H9 (cell line): ENCODE measurements around the gene TIPRL. TPM values are rescaled to one million over a fixed set of nuclear protein-coding genes. Genes with fewer than 3 reads are reported as not detected.

Source experiments
- DNase-seq: peaks from one replicate; pipeline ENCODE4 v3.0.0-alpha.2; 2017
- H2AFZ ChIP-seq: one replicate; pipeline ENCODE4 v1.6.1; 2013; ENCODE audit warnings: mild to moderate bottlenecking, low read length, control low read depth, moderate library complexity
- H2AK5ac ChIP-seq: 2 replicates; pipeline ENCODE4 v1.6.1; 2013; ENCODE audit warnings: low read length, control low read depth, mixed read lengths; ENCODE audit not compliant: insufficient read length
- H2BK120ac ChIP-seq: one replicate; pipeline ENCODE4 v1.6.1; 2013; ENCODE audit warnings: low read depth, mild to moderate bottlenecking, low read length, control low read depth, inconsistent platforms; ENCODE audit not compliant: poor library complexity, severe bottlenecking
- H2BK12ac ChIP-seq: 2 replicates; pipeline ENCODE4 v1.6.1; 2013; ENCODE audit warnings: low read length, control low read depth, mixed read lengths, low read depth; ENCODE audit not compliant: insufficient read length
- H2BK15ac ChIP-seq: 2 replicates; pipeline ENCODE4 v1.6.1; 2013; ENCODE audit warnings: low read depth, low read length, control low read depth
- H2BK20ac ChIP-seq: one replicate; pipeline ENCODE4 v1.6.1; 2013; ENCODE audit warnings: low read depth, mild to moderate bottlenecking, low read length, control low read depth, inconsistent platforms; ENCODE audit not compliant: poor library complexity, severe bottlenecking
- H2BK5ac ChIP-seq: 2 replicates; pipeline ENCODE4 v1.6.1; 2013; ENCODE audit warnings: low read length, control low read depth, mixed read lengths; ENCODE audit not compliant: insufficient read length
- H3K14ac ChIP-seq: 2 replicates; pipeline ENCODE4 v1.6.1; 2013; ENCODE audit warnings: low read length, control low read depth; ENCODE audit not compliant: insufficient read depth
- H3K18ac ChIP-seq: 2 replicates; pipeline ENCODE4 v1.6.1; 2013; ENCODE audit warnings: low read depth, mild to moderate bottlenecking, mixed read lengths, low read length, control low read depth; ENCODE audit not compliant: insufficient read length
- H3K23ac ChIP-seq: 2 replicates; pipeline ENCODE4 v1.6.1; 2013; ENCODE audit warnings: low read length, control low read depth, mixed read lengths, low read depth; ENCODE audit not compliant: insufficient read length
- H3K23me2 ChIP-seq: 2 replicates; pipeline ENCODE4 v1.6.1; 2013; ENCODE audit warnings: low read depth, mild to moderate bottlenecking, mixed read lengths, low read length, control low read depth; ENCODE audit not compliant: insufficient read length, poor library complexity, severe bottlenecking
- H3K27ac ChIP-seq: 2 replicates; pipeline ENCODE4 v1.5.1; 2013; ENCODE audit warnings: low read length, control low read depth, mixed read lengths, low read depth; ENCODE audit not compliant: insufficient read length
- H3K27me3 ChIP-seq: 2 replicates; pipeline ENCODE4 v1.6.1; 2013; ENCODE audit warnings: low read length, control low read depth, inconsistent platforms; ENCODE audit not compliant: insufficient read depth
- H3K4ac ChIP-seq: 2 replicates; pipeline ENCODE4 v1.6.1; 2013; ENCODE audit warnings: low read depth, mild to moderate bottlenecking, control low read depth, inconsistent platforms, low read length, moderate library complexity
- H3K4me1 ChIP-seq: 2 replicates; pipeline ENCODE4 v1.6.1; 2013; ENCODE audit warnings: low read length, control low read depth, inconsistent platforms; ENCODE audit not compliant: insufficient read depth
- H3K4me2 ChIP-seq: 2 replicates; pipeline ENCODE4 v1.6.1; 2013; ENCODE audit warnings: low read length, control low read depth, mixed read lengths; ENCODE audit not compliant: insufficient read length, insufficient read depth
- H3K56ac ChIP-seq: 2 replicates; pipeline ENCODE4 v1.6.1; 2013; ENCODE audit warnings: low read depth, mild to moderate bottlenecking, mixed read lengths, low read length, control low read depth; ENCODE audit not compliant: insufficient read length
- H3K79me1 ChIP-seq: 2 replicates; pipeline ENCODE4 v1.6.1; 2013; ENCODE audit warnings: low read depth, mild to moderate bottlenecking, moderate library complexity, low read length, control low read depth, inconsistent platforms; ENCODE audit not compliant: insufficient read depth, poor library complexity, severe bottlenecking
- H3K79me2 ChIP-seq: 2 replicates; pipeline ENCODE4 v1.6.1; 2013; ENCODE audit warnings: low read length, control low read depth, inconsistent platforms; ENCODE audit not compliant: insufficient read depth
- H3K9ac ChIP-seq: 2 replicates; pipeline ENCODE4 v1.6.1; 2013; ENCODE audit warnings: low read length, control low read depth, mixed read lengths; ENCODE audit not compliant: insufficient read length; ENCODE audit errors: extremely low read depth
- H3K9me3 ChIP-seq: one replicate; pipeline ENCODE4 v1.6.1; 2013; ENCODE audit warnings: low read depth, low read length, inconsistent platforms; ENCODE audit not compliant: control insufficient read depth
- H3T11ph ChIP-seq: one replicate; pipeline ENCODE4 v1.6.1; 2013; ENCODE audit warnings: mild to moderate bottlenecking, low read length, control low read depth, inconsistent platforms
- H4K20me1 ChIP-seq: one replicate; pipeline ENCODE4 v1.6.1; 2013; ENCODE audit not compliant: control insufficient read depth, insufficient read length, insufficient read depth
- H4K5ac ChIP-seq: 2 replicates; pipeline ENCODE4 v1.6.1; 2013; ENCODE audit warnings: low read depth, mild to moderate bottlenecking, mixed read lengths, low read length, control low read depth; ENCODE audit not compliant: insufficient read length
- H4K8ac ChIP-seq: replicated peaks from 2 replicates; pipeline ENCODE4 v1.6.1; 2013; ENCODE audit warnings: low read length, control low read depth, mixed read lengths, low read depth; ENCODE audit not compliant: insufficient read length
- H4K91ac ChIP-seq: 2 replicates; pipeline ENCODE4 v1.6.1; 2013; ENCODE audit warnings: low read depth, mild to moderate bottlenecking, moderate library complexity, mixed read lengths, low read length, control low read depth; ENCODE audit not compliant: insufficient read length
- H3K27ac Mint-ChIP-seq, 3 experiments: 2 replicates in 2 of 3; 3 replicates in 1 of 3; pipeline ENCODE4 v1.8.0; 2020 to 2021; ENCODE audit warnings: mixed read lengths in 3 of 3, mild to moderate bottlenecking in 1 of 3, moderate library complexity in 1 of 3
- H3K27me3 Mint-ChIP-seq: 2 replicates; pipeline ENCODE4 v1.8.0; 2021; ENCODE audit warnings: low read depth, mild to moderate bottlenecking, moderate library complexity, mixed read lengths
- H3K36me3 Mint-ChIP-seq, 3 experiments: 2 replicates in 2 of 3; 3 replicates in 1 of 3; pipeline ENCODE4 v1.8.0; 2020 to 2021; ENCODE audit warnings: low read depth in 3 of 3, mixed read lengths in 3 of 3; ENCODE audit not compliant: insufficient read depth in 1 of 3
- H3K4me1 Mint-ChIP-seq, 2 experiments: 2 replicates each; pipeline ENCODE4 v1.8.0; 2020; ENCODE audit warnings: mixed read lengths in 2 of 2
- H3K4me3 Mint-ChIP-seq, 2 experiments: 2 replicates in 1 of 2; 3 replicates in 1 of 2; pipeline ENCODE4 v1.8.0; 2020 to 2021; ENCODE audit warnings: mild to moderate bottlenecking in 2 of 2, mixed read lengths in 2 of 2, moderate library complexity in 1 of 2
- H3K9me3 Mint-ChIP-seq, 2 experiments: 2 replicates in 1 of 2; 3 replicates in 1 of 2; pipeline ENCODE4 v1.8.0; 2020; ENCODE audit warnings: mild to moderate bottlenecking in 2 of 2, mixed read lengths in 2 of 2, moderate library complexity in 1 of 2
- CTCF ChIP-seq: fragments of 200-600 bp; sonication (generic); conservative IDR thresholded peaks from 3 replicates; pipeline ENCODE4 v1.8.0; 2021; ENCODE audit warnings: antibody characterized with exemption, mild to moderate bottlenecking
- WGBS: extraction: QIAGEN DNeasy Blood & Tissue Kit; methylation state at CpG from one replicate; pipeline ENCODE4 v1.1.7; 2013; ENCODE audit warnings: missing lambda C conversion rate, low lambda C conversion rate, mixed read lengths; ENCODE audit not compliant: insufficient read length; ENCODE audit errors: extremely low coverage; 5-methylcytosine and 5-hydroxymethylcytosine counted together
- total RNA-seq: library from RNA; stranded (reverse); gene quantifications from 2 replicates; pipeline ENCODE4 v1.2.1, GENCODE V29; 2021

TIPRL gene
- total RNA-seq, 1 experiment from 2014 or later, result 24.4 TPM

GRCh38 chr1:168134132-168134531 is 44.6 kb upstream of the TIPRL start:
- H4K20me1 ChIP-seq, result no peaks in the 10 kb centered on the region
- no peak overlapping the region for H3K56ac ChIP-seq
- H3K27me3 ChIP-seq, result peaks cover 2% of the 10 kb centered on the region; the same call in 1 of the 2 replicates
- H4K8ac ChIP-seq, result no peak overlapping the region
- H3K79me2 ChIP-seq, result no peaks in the 10 kb centered on the region
- no peaks in the 10 kb centered on the region for H3K9me3 ChIP-seq
- no peak overlapping the region for H3K4me2 ChIP-seq
- DNase-seq, result no peak
- H2BK12ac ChIP-seq, result no peak overlapping the region
- no peak overlapping the region for H2BK20ac ChIP-seq
- no peak overlapping the region for H3T11ph ChIP-seq
- no peak overlapping the region for H4K91ac ChIP-seq
- Mint-ChIP-seq H3K4me1 (peaks cover 31 to 39% of the 10 kb centered on the region in 2 experiments), H3K36me3 (peaks cover 4 to 15% (median 7%) of the 10 kb centered on the region in 3 experiments; a peak in 5 of 7 replicates), H3K27ac (no peak overlapping the region), H3K4me3 (no peak overlapping the region), H3K9me3 (no peaks in the 10 kb centered on the region; a peak in 2 of 5 replicates), H3K27me3 (peaks cover 34% of the 10 kb centered on the region)
- no peak for TF ChIP-seq CTCF
- no peak overlapping the region for H3K14ac ChIP-seq
- no peak overlapping the region for H2BK5ac ChIP-seq
- H3K23me2 ChIP-seq, result peaks cover 15% of the 10 kb centered on the region
- no peak overlapping the region for H3K27ac ChIP-seq
- H3K79me1 ChIP-seq, result no peaks in the 10 kb centered on the region
- no peak overlapping the region for H3K18ac ChIP-seq
- H2AFZ ChIP-seq, result no peak overlapping the region
- no peak overlapping the region for H2BK120ac ChIP-seq
- no peak overlapping the region for H3K23ac ChIP-seq
- H3K9ac ChIP-seq, result no peak overlapping the region
- peaks cover 4% of the 10 kb centered on the region for H3K4me1 ChIP-seq
- no peak overlapping the region for H2BK15ac ChIP-seq
- WGBS, result no CpG with 5 or more reads among the region's 1 CpG
- H2AK5ac ChIP-seq, result no peak overlapping the region
- H4K5ac ChIP-seq, result no peak overlapping the region
- no peak overlapping the region for H3K4ac ChIP-seq
